Measurements from ENCODE around the gene BSG. TPM values are rescaled to one million over a fixed set of nuclear protein-coding genes. Genes with fewer than 3 reads are reported as not detected.

The BSG gene
- total and polyA plus RNA-seq, 9 of the 15 experiments (the other 6 are each of a cell fraction or from before 2014, with no cell fraction given): 4.6 to 495 (median 187) TPM

DNA sequence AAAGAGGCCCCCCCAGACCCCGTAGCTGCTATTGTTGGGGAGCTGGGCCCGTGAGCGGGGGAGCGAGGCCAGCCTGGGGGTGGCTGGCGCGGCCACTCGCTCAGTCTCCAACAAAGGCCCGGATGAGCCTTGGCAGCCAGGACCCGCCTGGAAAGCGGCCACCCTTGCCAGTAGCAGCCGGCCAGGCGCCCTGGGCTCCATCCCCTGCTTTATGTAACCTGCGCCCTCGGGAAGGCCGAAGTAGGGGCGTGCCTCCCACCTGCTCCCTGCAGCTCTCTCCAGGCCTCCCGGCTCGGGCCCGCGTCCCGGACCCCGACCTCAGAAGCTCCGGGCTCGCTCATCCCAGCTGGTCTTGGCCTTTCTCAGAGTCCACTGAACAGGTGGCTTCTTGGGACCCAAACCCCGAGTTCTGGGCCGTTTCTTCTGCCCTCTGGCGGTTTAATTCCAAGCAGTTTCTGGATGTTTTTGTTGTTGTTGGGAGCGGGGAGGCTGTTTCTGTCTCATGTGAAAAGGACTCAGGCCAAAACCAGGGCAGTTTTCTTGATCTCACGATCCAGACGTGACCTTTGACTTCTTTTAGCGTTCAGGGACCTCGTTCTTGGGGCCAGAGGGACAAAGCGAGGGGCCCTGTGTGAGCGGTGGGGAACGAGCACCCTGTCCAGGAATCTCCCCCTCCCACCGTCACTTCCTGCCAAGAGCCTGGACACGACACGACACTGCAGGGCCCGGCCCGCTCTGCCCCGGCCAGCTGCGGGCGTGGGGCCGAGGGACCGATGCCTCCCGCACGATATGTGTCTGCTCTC lies 39.6 kb upstream of the BSG start (continued):
- TF ChIP-seq ETS1 (conservative IDR thresholded peaks at IDR 0.05; ENCODE audit: control insufficient read depth, low read depth, low read length): peak; percentile 17; the same call in 1 of the 2 replicates
- TF ChIP-seq ZBTB7A (IDR thresholded peaks at IDR 0.05; ENCODE audit: borderline replicate concordance, control insufficient read depth, low read depth, low read length): peak; percentile 38
- TF ChIP-seq, protein P1, sequence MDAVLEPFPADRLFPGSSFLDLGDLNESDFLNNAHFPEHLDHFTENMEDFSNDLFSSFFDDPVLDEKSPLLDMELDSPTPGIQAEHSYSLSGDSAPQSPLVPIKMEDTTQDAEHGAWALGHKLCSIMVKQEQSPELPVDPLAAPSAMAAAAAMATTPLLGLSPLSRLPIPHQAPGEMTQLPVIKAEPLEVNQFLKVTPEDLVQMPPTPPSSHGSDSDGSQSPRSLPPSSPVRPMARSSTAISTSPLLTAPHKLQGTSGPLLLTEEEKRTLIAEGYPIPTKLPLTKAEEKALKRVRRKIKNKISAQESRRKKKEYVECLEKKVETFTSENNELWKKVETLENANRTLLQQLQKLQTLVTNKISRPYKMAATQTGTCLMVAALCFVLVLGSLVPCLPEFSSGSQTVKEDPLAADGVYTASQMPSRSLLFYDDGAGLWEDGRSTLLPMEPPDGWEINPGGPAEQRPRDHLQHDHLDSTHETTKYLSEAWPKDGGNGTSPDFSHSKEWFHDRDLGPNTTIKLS (IDR thresholded peaks at IDR 0.05; ENCODE audit: borderline replicate concordance, low read depth): 0 out of 2 replicates have a peak, but pooled peaks have one; percentile 20
- TF ChIP-seq SIN3A (IDR thresholded peaks at IDR 0.05; ENCODE audit: borderline replicate concordance in 2 of 2, control insufficient read depth in 1 of 2, low read depth in 2 of 2, low read length in 2 of 2): peak; percentile 78 to 84; a peak in 2 of 4 replicates
- TF ChIP-seq, protein P2, sequence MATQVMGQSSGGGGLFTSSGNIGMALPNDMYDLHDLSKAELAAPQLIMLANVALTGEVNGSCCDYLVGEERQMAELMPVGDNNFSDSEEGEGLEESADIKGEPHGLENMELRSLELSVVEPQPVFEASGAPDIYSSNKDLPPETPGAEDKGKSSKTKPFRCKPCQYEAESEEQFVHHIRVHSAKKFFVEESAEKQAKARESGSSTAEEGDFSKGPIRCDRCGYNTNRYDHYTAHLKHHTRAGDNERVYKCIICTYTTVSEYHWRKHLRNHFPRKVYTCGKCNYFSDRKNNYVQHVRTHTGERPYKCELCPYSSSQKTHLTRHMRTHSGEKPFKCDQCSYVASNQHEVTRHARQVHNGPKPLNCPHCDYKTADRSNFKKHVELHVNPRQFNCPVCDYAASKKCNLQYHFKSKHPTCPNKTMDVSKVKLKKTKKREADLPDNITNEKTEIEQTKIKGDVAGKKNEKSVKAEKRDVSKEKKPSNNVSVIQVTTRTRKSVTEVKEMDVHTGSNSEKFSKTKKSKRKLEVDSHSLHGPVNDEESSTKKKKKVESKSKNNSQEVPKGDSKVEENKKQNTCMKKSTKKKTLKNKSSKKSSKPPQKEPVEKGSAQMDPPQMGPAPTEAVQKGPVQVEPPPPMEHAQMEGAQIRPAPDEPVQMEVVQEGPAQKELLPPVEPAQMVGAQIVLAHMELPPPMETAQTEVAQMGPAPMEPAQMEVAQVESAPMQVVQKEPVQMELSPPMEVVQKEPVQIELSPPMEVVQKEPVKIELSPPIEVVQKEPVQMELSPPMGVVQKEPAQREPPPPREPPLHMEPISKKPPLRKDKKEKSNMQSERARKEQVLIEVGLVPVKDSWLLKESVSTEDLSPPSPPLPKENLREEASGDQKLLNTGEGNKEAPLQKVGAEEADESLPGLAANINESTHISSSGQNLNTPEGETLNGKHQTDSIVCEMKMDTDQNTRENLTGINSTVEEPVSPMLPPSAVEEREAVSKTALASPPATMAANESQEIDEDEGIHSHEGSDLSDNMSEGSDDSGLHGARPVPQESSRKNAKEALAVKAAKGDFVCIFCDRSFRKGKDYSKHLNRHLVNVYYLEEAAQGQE (IDR thresholded peaks at IDR 0.05; ENCODE audit: borderline replicate concordance): peak; percentile 57; the same call in 1 of the 2 replicates
- TF ChIP-seq, protein P2 (CRISPR knock-in tag; IDR thresholded peaks at IDR 0.05; ENCODE audit: low read depth): no peak
- no peak for TF ChIP-seq ATF1 (CRISPR knock-in tag; IDR thresholded peaks at IDR 0.05)
- TF ChIP-seq ATF1 (tag; IDR thresholded peaks at IDR 0.05): peak; percentile 73
- no peak for TF ChIP-seq CLOCK (CRISPR knock-in tag; IDR thresholded peaks at IDR 0.05; ENCODE audit: borderline replicate concordance)
